ENCODE data around the gene GCNT2.
"Not testable (repeated sequence)": the region's sequence is repeated elsewhere in the genome, so short reads cannot be mapped to it uniquely, and the experiment has no call there.

GCNT2 gene

DNA sequence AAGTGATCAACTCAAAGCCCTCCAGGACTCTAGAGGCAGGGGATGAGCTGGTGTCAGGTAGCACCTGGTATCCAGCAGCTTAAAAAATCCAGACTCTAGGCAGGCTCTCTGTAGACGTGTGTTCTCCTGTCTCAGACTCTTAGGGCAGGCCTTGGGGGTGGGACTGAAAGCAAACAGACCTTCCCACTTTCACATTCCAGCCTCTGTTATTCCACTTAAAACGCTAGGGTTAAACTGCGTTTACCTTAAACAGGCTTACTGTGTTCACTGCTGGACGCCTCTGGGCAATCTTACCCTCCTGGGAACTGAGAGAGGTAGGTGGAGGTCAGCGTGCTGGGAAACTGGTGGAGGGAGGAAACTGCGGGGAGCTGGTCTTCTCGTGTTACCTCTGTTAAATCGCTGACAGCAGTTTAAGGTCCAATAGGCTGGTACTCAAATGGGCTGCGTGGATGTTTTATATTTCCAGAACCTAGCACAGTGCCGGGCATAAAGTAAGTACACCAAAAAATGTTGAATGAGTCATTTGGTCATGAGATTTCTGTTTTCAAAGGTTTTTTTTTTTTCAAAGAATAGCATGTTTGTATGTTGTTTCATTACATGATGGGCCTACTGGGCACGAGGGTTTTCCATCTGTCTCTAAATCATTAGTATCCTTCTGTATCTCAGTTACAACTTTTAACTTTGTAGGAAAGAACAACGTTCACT, at the start of gene GCNT2:
Gene GCNT2 (plus strand): TSS at position 248 of the 705 bp plus-strand sequence. CDS start 7,561 bp downstream, outside the sequence.
- no peak for DNase-seq (ENCODE audit: low read depth)

- DNase-seq (ENCODE audit: low read depth) = no peak
These were observed 48.5 kb upstream of the GCNT2 start for GRCh38 chr6:10472634-10473033.

- no peak for DNase-seq (ENCODE audit: low read depth)
These were observed 42.7 kb upstream of the GCNT2 start for GRCh38 chr6:10478187-10479040.

DNA sequence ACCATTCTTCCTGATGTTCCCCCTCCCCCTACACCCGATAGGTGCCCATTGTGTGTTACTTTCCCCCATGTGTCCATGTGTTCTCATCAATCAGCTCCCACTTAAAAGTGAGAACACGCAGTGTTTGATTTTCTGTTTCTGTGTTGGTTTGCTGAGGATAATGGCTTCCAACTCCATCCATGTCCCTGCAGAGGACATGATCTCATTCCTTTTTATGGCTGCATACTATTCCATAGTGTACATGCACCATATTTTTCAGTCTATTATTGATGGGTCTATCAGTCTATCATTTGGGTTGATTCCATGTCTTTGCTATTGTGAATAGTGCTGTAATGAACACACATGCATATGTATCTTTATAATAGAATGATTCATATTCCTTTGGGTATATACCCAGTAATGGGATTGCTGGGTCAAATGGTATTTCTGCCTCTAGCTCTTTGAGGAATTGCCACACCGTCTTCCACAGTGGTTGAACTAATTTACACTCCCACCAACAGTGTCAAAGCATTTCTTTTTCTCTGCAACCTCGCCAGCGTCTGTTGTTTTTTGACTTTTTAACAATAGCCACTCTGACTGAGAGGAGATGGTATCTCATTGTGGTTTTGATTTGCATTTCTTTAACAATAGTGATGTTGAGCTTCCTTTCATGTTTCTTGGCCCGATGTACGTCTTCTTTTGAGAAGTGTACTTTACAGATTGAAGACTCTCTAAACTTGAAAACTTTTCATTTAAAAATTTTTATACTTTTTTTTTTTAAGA, 41.0 kb upstream of the GCNT2 start:
- DNase-seq (ENCODE audit: low read depth) = no peak

- no peak for DNase-seq (ENCODE audit: low read depth)
These were observed 40.0 kb upstream of the GCNT2 start for GRCh38 chr6:10481101-10481500.

GRCh38 chr6:10482636-10483257, 38.4 kb upstream of the GCNT2 start:
- DNase-seq (ENCODE audit: low read depth) = no peak

DNA sequence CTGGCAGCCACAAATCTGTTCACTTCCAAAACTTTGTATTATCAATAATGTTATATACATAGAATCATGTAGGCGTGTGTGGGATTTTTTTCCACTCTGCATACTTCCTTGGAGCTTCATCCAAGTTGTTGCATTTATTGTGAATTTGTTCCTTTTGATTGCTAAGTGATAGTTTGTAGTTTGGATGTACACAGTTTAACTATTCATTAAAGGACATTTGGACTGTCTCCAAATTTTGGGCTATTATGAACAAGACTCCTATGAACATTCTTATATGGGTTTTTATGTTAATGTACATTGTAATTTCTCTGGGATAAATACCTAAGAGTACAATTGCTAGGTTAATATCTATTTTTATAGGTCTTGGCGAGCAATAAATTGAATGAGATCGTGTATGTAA, 36.2 kb upstream of the GCNT2 start:
- DNase-seq (ENCODE audit: low read depth) = no peak

DNA sequence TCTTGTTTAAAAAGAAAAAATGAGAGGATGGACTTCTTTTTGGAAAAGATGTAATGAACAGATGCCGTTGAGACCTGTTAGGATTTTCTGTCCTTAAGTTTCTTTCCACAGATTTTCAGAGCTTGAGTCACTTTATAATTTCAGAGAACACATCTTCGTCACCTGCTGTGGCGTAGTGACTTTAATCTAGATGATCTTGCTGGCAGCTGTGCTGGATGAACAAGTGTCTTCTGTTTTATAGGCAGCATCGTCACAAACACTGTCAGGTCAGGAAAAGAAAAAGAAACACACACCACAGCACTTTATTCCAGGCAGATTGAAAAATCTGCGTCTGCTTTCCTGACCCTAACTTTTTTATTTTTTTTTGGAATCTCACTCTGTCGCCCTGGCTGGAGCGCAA, 35.7 kb upstream of the GCNT2 start:
- DNase-seq (ENCODE audit: low read depth) = no peak

DNA sequence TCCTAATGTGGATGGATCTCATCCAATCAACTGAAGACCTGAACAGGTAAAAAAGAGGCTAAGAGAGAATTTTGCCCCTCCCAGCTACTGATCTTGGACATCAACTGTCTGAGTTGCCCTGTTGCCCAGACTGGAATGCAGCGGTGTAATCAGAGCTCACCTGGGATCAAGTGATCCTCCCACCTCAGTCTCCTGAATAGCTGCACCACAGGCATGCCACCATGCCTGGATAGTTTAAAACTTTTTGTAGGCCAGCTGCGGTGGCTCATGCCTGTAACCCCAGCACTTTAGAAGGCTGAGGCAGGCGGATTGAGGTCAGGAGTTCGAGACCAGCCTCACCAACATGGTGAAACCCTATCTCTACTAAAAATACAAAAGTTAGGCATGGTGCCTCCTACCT, 34.9 kb upstream of the GCNT2 start:
- no peak for DNase-seq (ENCODE audit: low read depth)

DNA sequence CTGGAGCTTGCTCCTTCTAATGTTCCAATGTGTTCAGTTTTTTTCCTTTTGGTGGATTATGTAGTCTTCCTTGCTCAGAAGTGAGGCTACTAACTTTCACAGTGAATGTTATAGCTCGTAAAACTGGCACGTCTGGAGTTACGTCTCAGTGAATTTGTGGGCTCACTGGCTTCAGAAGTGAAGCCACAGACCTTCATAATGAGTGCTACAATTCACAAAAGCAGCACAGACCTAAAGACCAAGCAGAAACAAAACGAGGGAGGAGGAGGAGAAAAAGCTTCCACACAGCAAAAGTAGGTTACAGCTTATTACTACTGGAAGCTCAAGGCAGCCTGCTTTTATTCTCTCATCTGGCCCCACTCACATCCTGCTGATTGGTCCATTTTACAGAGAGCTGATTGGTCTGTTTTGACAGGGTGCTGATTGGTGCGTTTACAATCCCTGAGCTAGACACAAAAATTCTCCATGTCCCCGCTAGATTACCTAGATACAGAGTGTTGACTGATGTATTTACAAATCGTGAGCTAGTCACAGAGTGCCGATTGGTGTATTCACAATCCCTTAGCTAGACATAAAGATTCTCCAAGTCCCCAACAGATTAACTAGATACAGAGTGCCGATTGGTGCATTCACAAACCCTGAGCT, 34.1 kb upstream of the GCNT2 start:
- DNase-seq (ENCODE audit: low read depth) = not testable (repeated sequence)

DNA sequence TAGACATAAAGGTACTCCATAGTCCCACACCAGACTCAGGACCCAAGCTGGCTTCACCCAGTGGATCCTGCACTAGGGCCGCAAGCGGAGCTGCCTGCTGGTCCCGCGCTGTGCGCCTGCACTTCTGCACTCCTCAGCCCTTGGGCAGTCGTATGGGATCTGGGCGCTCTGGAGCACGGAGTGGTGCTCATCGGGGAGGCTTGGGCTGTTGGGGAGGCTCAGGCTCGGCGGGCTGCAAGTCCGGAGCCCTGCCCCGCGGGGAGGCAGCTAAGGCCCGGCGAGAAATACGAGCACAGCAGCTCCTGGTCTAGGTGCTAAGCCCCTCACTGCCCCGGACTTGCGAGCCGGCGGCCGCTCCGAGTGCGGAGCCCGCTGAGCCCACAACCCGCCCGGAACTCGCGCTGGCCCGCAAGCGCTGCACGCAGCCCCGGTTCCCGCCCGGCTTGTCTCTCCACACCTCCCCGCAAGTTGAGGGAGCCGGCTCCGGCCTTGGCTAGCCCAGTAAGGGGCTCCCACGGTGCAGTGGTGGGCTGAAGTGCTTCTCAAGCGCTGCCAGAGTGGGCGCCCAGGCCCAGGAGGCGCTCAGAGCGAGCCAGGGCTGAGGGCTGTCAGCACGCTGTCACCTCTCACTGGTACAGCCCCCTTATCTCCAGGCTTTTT, 33.4 kb upstream of the GCNT2 start:
- no peak for DNase-seq (ENCODE audit: low read depth)

- DNase-seq (ENCODE audit: low read depth) = no peak
These were observed 29.7 kb upstream of the GCNT2 start for GRCh38 chr6:10491463-10491862.

- not testable (repeated sequence) for DNase-seq (ENCODE audit: low read depth)
These were observed 29.2 kb upstream of the GCNT2 start for GRCh38 chr6:10491905-10492304.

GRCh38 chr6:10495029-10495428, 26.1 kb upstream of the GCNT2 start:
- no peak for DNase-seq (ENCODE audit: low read depth)

DNA sequence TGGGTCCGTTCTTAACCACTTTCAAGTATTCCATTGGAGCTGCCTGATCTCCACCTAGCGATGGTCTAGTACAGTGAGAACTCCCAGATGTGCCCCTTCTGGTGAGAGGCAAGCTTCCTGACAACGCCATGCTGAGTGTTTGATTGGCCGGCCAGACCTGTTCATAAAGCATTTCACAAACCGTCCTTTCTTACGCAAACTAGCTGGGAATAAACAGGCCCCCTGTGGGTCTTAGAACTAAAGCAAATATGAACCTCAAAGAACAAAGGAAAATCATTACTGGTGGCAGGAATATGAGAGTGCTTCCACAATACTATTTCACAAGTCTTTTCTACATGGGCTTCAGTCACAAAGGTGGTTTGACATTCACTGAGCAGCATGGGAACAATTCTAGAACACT, 15.6 kb upstream of the GCNT2 start:
- no peak for DNase-seq (ENCODE audit: low read depth)

DNA sequence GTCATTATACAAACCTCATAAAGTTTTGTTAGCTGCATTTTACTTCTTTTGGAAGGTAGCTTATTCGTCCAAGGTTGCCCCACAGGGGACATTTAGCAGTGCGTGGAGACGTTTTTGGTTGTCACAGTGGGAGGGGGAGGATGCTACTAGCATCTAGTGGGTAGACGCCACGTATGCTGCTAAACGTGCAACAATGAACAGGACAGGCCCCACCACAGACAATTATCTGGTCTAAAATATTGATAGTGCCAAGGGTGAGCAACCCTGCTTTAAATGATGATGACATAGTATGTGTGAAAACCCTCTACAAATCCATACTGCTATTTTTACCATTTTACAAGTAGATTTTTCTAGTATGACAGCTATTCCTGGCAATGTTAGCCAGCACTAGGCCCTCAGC, 13.9 kb upstream of the GCNT2 start:
- no peak for DNase-seq (ENCODE audit: low read depth)

DNA sequence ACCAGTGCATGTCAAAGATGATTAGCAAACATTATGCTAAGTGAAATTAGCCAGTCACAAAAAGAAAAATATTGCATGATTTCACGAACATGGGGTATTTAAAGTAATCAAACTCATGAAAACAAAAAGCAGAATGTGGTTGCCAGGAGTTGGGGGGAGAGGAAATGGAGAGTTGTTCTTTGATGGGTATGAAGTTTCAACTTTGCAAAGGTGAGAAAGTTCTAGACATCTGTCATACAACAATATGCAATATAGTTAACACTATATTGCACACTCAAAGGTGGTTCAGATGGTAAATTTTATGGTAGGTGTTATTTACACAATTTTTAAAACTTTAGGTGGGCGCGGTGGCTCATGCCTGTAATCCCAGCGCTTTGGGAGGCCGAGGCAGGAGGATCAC, 13.4 kb upstream of the GCNT2 start:
- DNase-seq (ENCODE audit: low read depth) = no peak

DNA sequence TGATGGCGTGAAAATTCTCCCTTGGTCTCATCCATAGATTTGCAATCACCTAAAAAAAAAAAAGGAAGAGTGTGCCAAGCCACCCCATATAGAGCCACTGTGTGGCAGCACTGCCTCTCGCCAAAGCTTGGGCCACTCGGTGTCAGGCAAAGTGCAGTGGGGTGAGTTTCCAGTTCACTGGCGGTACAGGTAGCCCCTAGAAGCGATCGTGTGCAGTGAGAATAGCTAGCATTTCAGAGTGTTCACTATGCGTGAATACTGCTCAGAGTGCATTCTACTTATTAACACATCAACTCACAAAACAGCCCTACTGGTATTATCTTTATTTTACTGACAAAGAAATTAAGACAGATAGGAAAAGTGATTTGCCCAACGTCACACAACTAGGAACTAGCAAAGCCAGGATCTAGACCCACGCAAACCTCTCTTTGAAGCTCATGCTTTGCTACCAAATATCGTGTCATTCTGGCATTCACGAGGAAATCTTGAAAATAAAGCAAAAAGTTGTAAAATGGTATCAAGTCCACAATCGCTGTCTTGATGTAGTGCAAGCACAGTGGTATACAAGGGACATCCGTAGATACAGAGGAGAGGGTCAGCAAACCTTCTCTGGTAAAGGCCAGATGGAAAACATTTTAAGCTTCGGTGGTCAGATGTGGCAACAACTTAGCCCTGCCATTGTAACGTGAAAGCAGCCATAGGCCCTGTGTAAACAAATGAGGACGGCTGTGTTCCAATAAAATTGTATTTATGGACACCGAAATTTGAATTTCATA, 10.4 kb upstream of the GCNT2 start:
- DNase-seq (ENCODE audit: low read depth) = no peak

GRCh38 chr6:10511477-10511876, 9.7 kb upstream of the GCNT2 start:
- no peak for DNase-seq (ENCODE audit: low read depth)

DNA sequence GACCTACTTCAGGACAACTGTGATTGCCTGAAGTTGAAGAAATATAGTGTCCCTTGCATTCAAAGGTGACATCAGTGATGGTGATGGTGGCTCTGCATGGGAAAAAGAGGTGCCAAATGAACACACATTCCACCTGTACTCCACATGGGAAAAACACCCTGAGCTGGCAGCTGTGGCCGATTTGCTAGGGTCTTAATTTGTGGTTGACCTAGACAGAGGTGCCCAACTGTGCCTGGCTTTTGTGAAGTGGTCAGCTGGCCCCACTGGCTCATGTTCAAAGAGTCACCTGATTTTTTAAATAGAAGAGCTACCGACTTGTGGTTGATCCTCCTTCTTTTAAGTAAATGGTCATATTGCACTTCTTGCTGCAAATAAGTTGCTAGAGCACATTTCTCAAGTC, 7.6 kb upstream of the GCNT2 start:
- DNase-seq (ENCODE audit: low read depth) = no peak

Data from stimulated activated CD8-positive, alpha-beta memory T cell treated with anti-CD3 and anti-CD28 coated beads, Interleukin-7, amount 100 ng/mL, for 24 hours (primary cell).